ENCODE results near the gene PRAMEF1.
"Not testable (repeated sequence)": the region's sequence is repeated elsewhere in the genome, so short reads cannot be mapped to it uniquely, and the experiment has no call there.

PRAMEF1 gene, protein sequence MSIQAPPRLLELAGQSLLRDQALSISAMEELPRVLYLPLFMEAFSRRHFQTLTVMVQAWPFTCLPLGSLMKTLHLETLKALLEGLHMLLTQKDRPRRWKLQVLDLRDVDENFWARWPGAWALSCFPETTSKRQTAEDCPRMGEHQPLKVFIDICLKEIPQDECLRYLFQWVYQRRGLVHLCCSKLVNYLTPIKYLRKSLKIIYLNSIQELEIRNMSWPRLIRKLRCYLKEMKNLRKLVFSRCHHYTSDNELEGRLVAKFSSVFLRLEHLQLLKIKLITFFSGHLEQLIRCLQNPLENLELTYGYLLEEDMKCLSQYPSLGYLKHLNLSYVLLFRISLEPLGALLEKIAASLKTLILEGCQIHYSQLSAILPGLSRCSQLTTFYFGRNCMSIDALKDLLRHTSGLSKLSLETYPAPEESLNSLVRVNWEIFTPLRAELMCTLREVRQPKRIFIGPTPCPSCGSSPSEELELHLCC

DNA sequence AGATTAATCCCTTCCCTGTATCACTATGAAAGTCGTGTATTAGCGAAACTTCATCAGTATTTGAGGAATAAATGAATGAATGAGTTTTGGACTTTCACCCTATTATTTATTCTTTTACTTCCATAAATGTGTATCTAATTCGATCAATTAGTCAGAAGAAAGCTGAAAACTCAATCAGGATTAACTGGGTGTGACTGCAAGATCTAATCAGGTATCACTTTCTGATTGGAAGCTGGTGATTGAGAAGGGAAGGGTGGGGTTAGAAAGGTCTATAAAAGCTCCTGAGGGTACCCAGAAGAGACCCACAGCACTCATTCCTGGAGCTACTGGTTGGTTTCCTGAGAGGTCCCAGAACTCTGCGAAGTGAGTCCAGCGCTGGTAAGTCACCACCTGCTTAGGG lies at the start of gene PRAMEF1:
Gene PRAMEF1, plus strand, starts transcription at position 301 of the 400 bp plus-strand sequence. CDS start 1,831 bp downstream, outside the sequence.
- H3K27ac ChIP-seq, result not testable (repeated sequence)

DNA sequence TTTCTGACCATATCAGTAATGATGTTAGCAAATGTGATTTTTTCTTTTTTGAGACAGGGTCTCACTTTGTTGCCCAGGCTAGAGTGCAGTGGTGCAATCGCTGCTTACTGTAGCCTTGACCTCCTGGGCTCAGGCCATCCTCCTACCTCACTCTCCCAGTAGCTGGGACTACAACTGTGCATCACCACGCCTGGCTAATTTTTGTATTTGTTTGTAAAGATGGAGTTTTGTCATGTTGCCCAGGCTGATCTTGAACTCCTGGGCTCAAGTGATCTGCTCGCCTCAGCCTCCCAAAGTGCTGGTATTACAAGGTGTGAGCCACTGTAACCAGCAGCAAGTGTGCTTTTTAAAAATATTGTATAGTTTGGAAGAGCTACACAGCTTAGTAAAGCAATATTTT lies 49.3 kb upstream of the PRAMEF1 start:
- H3K27ac ChIP-seq, result no peak overlapping the region
- TF ChIP-seq, protein P1, sequence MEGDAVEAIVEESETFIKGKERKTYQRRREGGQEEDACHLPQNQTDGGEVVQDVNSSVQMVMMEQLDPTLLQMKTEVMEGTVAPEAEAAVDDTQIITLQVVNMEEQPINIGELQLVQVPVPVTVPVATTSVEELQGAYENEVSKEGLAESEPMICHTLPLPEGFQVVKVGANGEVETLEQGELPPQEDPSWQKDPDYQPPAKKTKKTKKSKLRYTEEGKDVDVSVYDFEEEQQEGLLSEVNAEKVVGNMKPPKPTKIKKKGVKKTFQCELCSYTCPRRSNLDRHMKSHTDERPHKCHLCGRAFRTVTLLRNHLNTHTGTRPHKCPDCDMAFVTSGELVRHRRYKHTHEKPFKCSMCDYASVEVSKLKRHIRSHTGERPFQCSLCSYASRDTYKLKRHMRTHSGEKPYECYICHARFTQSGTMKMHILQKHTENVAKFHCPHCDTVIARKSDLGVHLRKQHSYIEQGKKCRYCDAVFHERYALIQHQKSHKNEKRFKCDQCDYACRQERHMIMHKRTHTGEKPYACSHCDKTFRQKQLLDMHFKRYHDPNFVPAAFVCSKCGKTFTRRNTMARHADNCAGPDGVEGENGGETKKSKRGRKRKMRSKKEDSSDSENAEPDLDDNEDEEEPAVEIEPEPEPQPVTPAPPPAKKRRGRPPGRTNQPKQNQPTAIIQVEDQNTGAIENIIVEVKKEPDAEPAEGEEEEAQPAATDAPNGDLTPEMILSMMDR (IDR thresholded peaks at IDR 0.05), result no peak
- no peak for TF ChIP-seq ZFX (IDR thresholded peaks at IDR 0.05; ENCODE audit: borderline replicate concordance)

DNA sequence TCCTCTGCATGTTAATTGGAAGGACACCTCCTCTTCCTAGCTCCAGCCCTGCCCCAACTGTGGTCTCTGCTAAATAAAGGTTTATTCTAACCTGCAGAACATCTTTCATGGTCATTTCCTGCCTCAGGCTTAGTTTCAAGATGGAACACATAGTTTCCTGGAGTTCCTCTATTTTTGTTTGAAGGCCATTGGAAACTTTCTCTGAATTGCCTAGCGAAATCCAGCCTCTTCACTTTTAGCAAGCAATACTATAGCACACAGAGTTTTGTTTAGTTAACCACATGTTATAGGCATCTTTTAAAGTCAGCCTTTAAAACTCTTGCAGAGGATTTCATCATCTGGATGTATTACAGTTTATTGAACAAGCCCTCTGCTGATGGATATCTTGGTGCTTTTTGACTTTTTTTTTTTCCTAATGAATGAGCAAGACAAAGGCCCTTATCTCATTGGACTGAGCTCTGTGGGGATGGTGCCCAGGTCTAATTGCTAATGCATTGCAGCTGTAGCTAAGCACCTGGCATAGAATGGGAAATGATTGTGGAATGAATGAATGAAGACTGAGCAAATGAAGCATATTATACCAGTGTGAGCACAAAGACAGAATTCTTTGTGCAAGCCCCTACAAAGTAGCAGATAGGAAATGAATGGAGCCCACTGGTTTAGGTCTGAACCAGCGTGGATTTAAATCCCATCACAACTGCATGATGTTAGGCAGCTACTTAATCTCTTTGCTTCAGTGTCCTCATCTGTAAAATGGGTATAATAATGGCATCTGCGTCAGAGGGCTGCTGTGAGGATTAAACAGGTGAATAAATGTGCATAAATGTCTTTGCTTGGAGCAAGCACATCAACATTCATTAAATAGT lies 45.8 kb upstream of the PRAMEF1 start:
- no peak for TF ChIP-seq ZFX (IDR thresholded peaks at IDR 0.05; ENCODE audit: borderline replicate concordance)
- TF ChIP-seq, protein P1 (IDR thresholded peaks at IDR 0.05), result no peak
- H3K27ac ChIP-seq, result no peak overlapping the region

DNA sequence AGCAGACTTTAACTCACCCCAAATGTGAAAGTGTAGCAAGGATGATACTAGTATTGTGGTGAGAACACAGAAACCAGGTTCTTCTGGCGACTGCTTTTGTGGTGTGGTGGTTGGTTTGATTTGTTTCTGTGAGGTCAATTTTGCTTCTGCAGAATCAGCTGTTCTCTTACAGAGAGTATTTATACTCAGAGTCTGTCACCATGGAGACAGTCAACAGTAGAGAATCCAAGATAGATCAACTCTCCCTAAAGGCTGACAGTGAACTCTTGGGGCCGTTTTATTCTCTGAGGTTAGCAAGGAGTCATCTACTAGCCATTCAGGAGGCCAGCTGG lies 45.2 kb upstream of the PRAMEF1 start, which contains the start of gene CFAP107:
Gene CFAP107, plus strand, starts transcription at position 209 of the 332 bp plus-strand sequence. CDS start 231 bp downstream, outside the sequence.
- TF ChIP-seq, protein P1 (IDR thresholded peaks at IDR 0.05), result no peak
- no peak for TF ChIP-seq ZFX (IDR thresholded peaks at IDR 0.05; ENCODE audit: borderline replicate concordance)
- H3K27ac ChIP-seq, result no peak within 1 kb of the TSS

DNA sequence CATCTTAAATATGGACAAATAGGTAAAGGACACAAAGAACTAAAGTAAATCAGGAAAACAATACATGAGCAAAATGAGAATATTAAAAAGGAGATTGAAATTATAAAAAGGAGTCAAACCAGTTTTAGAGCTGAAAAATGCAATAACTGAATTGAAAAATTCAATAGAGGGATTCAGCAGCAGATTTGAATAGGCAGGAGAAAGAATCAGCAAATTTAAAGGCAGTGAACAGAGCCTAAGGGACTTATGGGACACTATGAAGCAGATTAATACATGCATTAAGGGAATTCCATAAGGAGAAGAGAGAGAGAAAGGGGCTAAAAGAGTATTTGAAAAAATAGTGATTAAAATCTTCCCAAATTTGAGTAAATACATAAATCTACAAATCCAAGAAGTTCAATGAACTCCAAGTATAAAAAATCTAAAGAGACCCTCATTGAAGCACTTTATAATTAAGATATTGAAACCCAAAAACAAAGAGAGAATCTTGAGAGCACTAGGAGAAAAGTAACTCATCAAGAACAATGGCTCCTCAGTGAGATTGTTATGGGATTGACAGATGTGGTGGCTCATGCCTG lies 42.3 kb upstream of the PRAMEF1 start:
- TF ChIP-seq, protein P1 (IDR thresholded peaks at IDR 0.05), result no peak
- no peak for TF ChIP-seq ZFX (IDR thresholded peaks at IDR 0.05; ENCODE audit: borderline replicate concordance)
- no peak overlapping the region for H3K27ac ChIP-seq

DNA sequence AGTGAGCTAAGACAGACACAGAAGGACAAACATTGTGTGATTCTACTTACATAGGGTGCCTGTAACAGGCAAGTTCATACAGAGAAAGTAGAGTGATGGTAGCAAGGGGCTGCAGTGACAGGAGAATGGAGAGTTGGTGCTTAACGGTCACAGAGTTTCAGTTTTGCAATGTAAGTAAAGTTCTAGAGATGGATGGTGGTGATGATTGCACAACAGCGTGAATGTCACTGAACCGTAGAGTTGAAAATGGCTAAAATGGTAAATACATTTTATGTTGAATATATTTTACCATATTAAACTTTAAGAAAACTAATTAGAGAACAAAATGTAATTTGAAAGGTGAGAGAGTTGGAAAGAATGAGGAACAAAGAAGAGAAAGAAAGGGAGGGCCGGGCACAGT lies 36.5 kb upstream of the PRAMEF1 start:
- no peak overlapping the region for H3K27ac ChIP-seq
- TF ChIP-seq, protein P1 (IDR thresholded peaks at IDR 0.05), result no peak
- no peak for TF ChIP-seq ZFX (IDR thresholded peaks at IDR 0.05; ENCODE audit: borderline replicate concordance)

DNA sequence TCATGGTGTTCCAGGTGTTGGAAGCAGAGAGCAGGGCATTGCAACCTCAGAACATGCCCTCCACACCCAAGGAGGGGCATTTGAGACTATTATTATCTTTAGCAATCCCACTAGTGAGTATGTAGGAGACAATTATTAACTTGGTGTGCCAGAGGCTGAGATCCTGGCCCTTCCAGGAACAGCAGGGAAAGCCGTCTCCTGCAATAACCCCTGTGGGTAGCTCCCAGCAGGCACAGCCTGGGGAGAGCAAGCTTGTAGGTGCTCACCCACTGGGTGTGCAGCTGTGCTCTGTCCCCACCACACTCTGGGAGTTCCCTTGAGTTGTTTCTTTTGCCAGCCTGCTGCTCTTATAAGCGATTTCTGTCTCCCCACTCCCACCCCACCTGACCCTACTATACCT lies 34.9 kb upstream of the PRAMEF1 start:
- TF ChIP-seq ZFX (IDR thresholded peaks at IDR 0.05; ENCODE audit: borderline replicate concordance), result no peak
- TF ChIP-seq, protein P1 (IDR thresholded peaks at IDR 0.05), result no peak
- H3K27ac ChIP-seq, result no peak overlapping the region
